A549 (cell line): ENCODE measurements around the gene TBXT.

ENCODE experiments used
- CHD2 ChIP-seq: fragments of 150-350 bp; IDR thresholded peaks from 2 replicates; pipeline ENCODE4 v1.6.1; 2014; ENCODE audit warnings: low read length; ENCODE audit not compliant: partially characterized antibody
- CTCF ChIP-seq: fragments of >200 bp; sonication (Bioruptor Twin); formaldehyde crosslinking; IDR thresholded peaks from 3 replicates; pipeline ENCODE4 v1.5.1; 2016
- ESRRA ChIP-seq: fragments of 150-350 bp; IDR thresholded peaks from 2 replicates; pipeline ENCODE4 v1.6.1; 2014; ENCODE audit warnings: mild to moderate bottlenecking, low read length, borderline replicate concordance
- HEYL ChIP-seq: fragments of 250-450 bp; sonication (Bioruptor Pico); IDR thresholded peaks from 2 replicates; pipeline ENCODE4 v1.8.0; 2021; ENCODE audit warnings: mild to moderate bottlenecking, moderate library complexity
- HOXB13 ChIP-seq: fragments of 250-450 bp; sonication (Bioruptor Pico); IDR thresholded peaks from 2 replicates; pipeline ENCODE4 v1.5.0; 2020; ENCODE audit warnings: low read depth, mild to moderate bottlenecking, moderate library complexity
- KDM1A ChIP-seq: fragments of 200-600 bp; sonication (generic); IDR thresholded peaks from 2 replicates; pipeline ENCODE4 v1.6.1; 2016; ENCODE audit warnings: low read depth, mild to moderate bottlenecking
- MYC ChIP-seq: IDR thresholded peaks from 2 replicates; pipeline ENCODE4 v1.6.1; 2012; ENCODE audit warnings: mild to moderate bottlenecking, inconsistent platforms, low read length, improper control_type of control experiment, borderline replicate concordance
- POLR2A ChIP-seq: IDR thresholded peaks from 2 replicates; pipeline ENCODE4 v1.6.1; 2012; ENCODE audit warnings: mild to moderate bottlenecking, low read length
- POLR2AphosphoS2 ChIP-seq: conservative IDR thresholded peaks from 2 replicates; pipeline ENCODE4 v1.6.1; 2012; ENCODE audit warnings: low read length, improper control_type of control experiment, inconsistent platforms
- RNF2 ChIP-seq: fragments of 200-600 bp; sonication (generic); IDR thresholded peaks from 2 replicates; pipeline ENCODE4 v1.6.1; 2016; ENCODE audit warnings: low read depth, mild to moderate bottlenecking, antibody characterized with exemption, moderate library complexity, borderline replicate concordance

DNA sequence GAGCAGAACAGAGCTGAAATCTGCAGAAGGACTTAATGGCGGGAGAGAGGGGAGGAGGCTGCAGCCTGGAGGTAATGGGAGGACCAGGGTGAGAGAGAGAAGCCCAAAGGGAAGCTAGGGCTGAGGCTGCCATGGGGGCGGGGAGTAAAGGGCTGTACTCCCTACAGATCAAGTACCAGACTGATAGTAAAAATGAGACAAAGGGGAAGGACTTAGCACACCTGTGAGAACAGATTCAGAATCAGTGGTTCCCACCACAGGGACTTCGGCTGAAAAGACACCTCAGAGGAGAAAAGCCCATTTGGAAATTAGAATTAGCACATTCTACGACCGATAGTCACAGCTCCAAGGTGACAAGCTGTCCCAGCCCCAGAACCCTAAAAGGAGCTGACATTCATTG, 6.4 kb upstream of the TBXT start:
- TF ChIP-seq RNF2 (no peak), ESRRA (no peak), CTCF (no peak), POLR2A (no peak), KDM1A (no peak), HEYL (CRISPR knock-in tag) (no peak), POLR2AphosphoS2 (no peak), CHD2 (no peak), MYC (no peak), HOXB13 (no peak)
